H9 (cell line): Measurements from ENCODE around the gene RASA2. TPM values are rescaled to one million over a fixed set of nuclear protein-coding genes. Genes with fewer than 3 reads are reported as not detected.

Source experiments
- DNase-seq: peaks from one replicate; pipeline ENCODE4 v3.0.0-alpha.2; 2017
- H2AFZ ChIP-seq: one replicate; pipeline ENCODE4 v1.6.1; 2013; ENCODE audit warnings: mild to moderate bottlenecking, low read length, control low read depth, moderate library complexity
- H2AK5ac ChIP-seq: 2 replicates; pipeline ENCODE4 v1.6.1; 2013; ENCODE audit warnings: low read length, control low read depth, mixed read lengths; ENCODE audit not compliant: insufficient read length
- H2BK120ac ChIP-seq: one replicate; pipeline ENCODE4 v1.6.1; 2013; ENCODE audit warnings: low read depth, mild to moderate bottlenecking, low read length, control low read depth, inconsistent platforms; ENCODE audit not compliant: poor library complexity, severe bottlenecking
- H2BK12ac ChIP-seq: 2 replicates; pipeline ENCODE4 v1.6.1; 2013; ENCODE audit warnings: low read length, control low read depth, mixed read lengths, low read depth; ENCODE audit not compliant: insufficient read length
- H2BK15ac ChIP-seq: 2 replicates; pipeline ENCODE4 v1.6.1; 2013; ENCODE audit warnings: low read depth, low read length, control low read depth
- H2BK20ac ChIP-seq: one replicate; pipeline ENCODE4 v1.6.1; 2013; ENCODE audit warnings: low read depth, mild to moderate bottlenecking, low read length, control low read depth, inconsistent platforms; ENCODE audit not compliant: poor library complexity, severe bottlenecking
- H2BK5ac ChIP-seq: 2 replicates; pipeline ENCODE4 v1.6.1; 2013; ENCODE audit warnings: low read length, control low read depth, mixed read lengths; ENCODE audit not compliant: insufficient read length
- H3K14ac ChIP-seq: 2 replicates; pipeline ENCODE4 v1.6.1; 2013; ENCODE audit warnings: low read length, control low read depth; ENCODE audit not compliant: insufficient read depth
- H3K18ac ChIP-seq: 2 replicates; pipeline ENCODE4 v1.6.1; 2013; ENCODE audit warnings: low read depth, mild to moderate bottlenecking, mixed read lengths, low read length, control low read depth; ENCODE audit not compliant: insufficient read length
- H3K23ac ChIP-seq: 2 replicates; pipeline ENCODE4 v1.6.1; 2013; ENCODE audit warnings: low read length, control low read depth, mixed read lengths, low read depth; ENCODE audit not compliant: insufficient read length
- H3K23me2 ChIP-seq: 2 replicates; pipeline ENCODE4 v1.6.1; 2013; ENCODE audit warnings: low read depth, mild to moderate bottlenecking, mixed read lengths, low read length, control low read depth; ENCODE audit not compliant: insufficient read length, poor library complexity, severe bottlenecking
- H3K27ac ChIP-seq: 2 replicates; pipeline ENCODE4 v1.5.1; 2013; ENCODE audit warnings: low read length, control low read depth, mixed read lengths, low read depth; ENCODE audit not compliant: insufficient read length
- H3K27me3 ChIP-seq: 2 replicates; pipeline ENCODE4 v1.6.1; 2013; ENCODE audit warnings: low read length, control low read depth, inconsistent platforms; ENCODE audit not compliant: insufficient read depth
- H3K4ac ChIP-seq: 2 replicates; pipeline ENCODE4 v1.6.1; 2013; ENCODE audit warnings: low read depth, mild to moderate bottlenecking, control low read depth, inconsistent platforms, low read length, moderate library complexity
- H3K4me1 ChIP-seq: 2 replicates; pipeline ENCODE4 v1.6.1; 2013; ENCODE audit warnings: low read length, control low read depth, inconsistent platforms; ENCODE audit not compliant: insufficient read depth
- H3K4me2 ChIP-seq: 2 replicates; pipeline ENCODE4 v1.6.1; 2013; ENCODE audit warnings: low read length, control low read depth, mixed read lengths; ENCODE audit not compliant: insufficient read length, insufficient read depth
- H3K56ac ChIP-seq: 2 replicates; pipeline ENCODE4 v1.6.1; 2013; ENCODE audit warnings: low read depth, mild to moderate bottlenecking, mixed read lengths, low read length, control low read depth; ENCODE audit not compliant: insufficient read length
- H3K79me1 ChIP-seq: 2 replicates; pipeline ENCODE4 v1.6.1; 2013; ENCODE audit warnings: low read depth, mild to moderate bottlenecking, moderate library complexity, low read length, control low read depth, inconsistent platforms; ENCODE audit not compliant: insufficient read depth, poor library complexity, severe bottlenecking
- H3K79me2 ChIP-seq: 2 replicates; pipeline ENCODE4 v1.6.1; 2013; ENCODE audit warnings: low read length, control low read depth, inconsistent platforms; ENCODE audit not compliant: insufficient read depth
- H3K9ac ChIP-seq: 2 replicates; pipeline ENCODE4 v1.6.1; 2013; ENCODE audit warnings: low read length, control low read depth, mixed read lengths; ENCODE audit not compliant: insufficient read length; ENCODE audit errors: extremely low read depth
- H3K9me3 ChIP-seq: one replicate; pipeline ENCODE4 v1.6.1; 2013; ENCODE audit warnings: low read depth, low read length, inconsistent platforms; ENCODE audit not compliant: control insufficient read depth
- H3T11ph ChIP-seq: one replicate; pipeline ENCODE4 v1.6.1; 2013; ENCODE audit warnings: mild to moderate bottlenecking, low read length, control low read depth, inconsistent platforms
- H4K20me1 ChIP-seq: one replicate; pipeline ENCODE4 v1.6.1; 2013; ENCODE audit not compliant: control insufficient read depth, insufficient read length, insufficient read depth
- H4K5ac ChIP-seq: 2 replicates; pipeline ENCODE4 v1.6.1; 2013; ENCODE audit warnings: low read depth, mild to moderate bottlenecking, mixed read lengths, low read length, control low read depth; ENCODE audit not compliant: insufficient read length
- H4K8ac ChIP-seq: replicated peaks from 2 replicates; pipeline ENCODE4 v1.6.1; 2013; ENCODE audit warnings: low read length, control low read depth, mixed read lengths, low read depth; ENCODE audit not compliant: insufficient read length
- H4K91ac ChIP-seq: 2 replicates; pipeline ENCODE4 v1.6.1; 2013; ENCODE audit warnings: low read depth, mild to moderate bottlenecking, moderate library complexity, mixed read lengths, low read length, control low read depth; ENCODE audit not compliant: insufficient read length
- H3K27ac Mint-ChIP-seq, 3 experiments: 2 replicates in 2 of 3; 3 replicates in 1 of 3; pipeline ENCODE4 v1.8.0; 2020 to 2021; ENCODE audit warnings: mixed read lengths in 3 of 3, mild to moderate bottlenecking in 1 of 3, moderate library complexity in 1 of 3
- H3K27me3 Mint-ChIP-seq: 2 replicates; pipeline ENCODE4 v1.8.0; 2021; ENCODE audit warnings: low read depth, mild to moderate bottlenecking, moderate library complexity, mixed read lengths
- H3K36me3 Mint-ChIP-seq, 3 experiments: 2 replicates in 2 of 3; 3 replicates in 1 of 3; pipeline ENCODE4 v1.8.0; 2020 to 2021; ENCODE audit warnings: low read depth in 3 of 3, mixed read lengths in 3 of 3; ENCODE audit not compliant: insufficient read depth in 1 of 3
- H3K4me1 Mint-ChIP-seq, 2 experiments: 2 replicates each; pipeline ENCODE4 v1.8.0; 2020; ENCODE audit warnings: mixed read lengths in 2 of 2
- H3K4me3 Mint-ChIP-seq, 2 experiments: 2 replicates in 1 of 2; 3 replicates in 1 of 2; pipeline ENCODE4 v1.8.0; 2020 to 2021; ENCODE audit warnings: mild to moderate bottlenecking in 2 of 2, mixed read lengths in 2 of 2, moderate library complexity in 1 of 2
- H3K9me3 Mint-ChIP-seq, 2 experiments: 2 replicates in 1 of 2; 3 replicates in 1 of 2; pipeline ENCODE4 v1.8.0; 2020; ENCODE audit warnings: mild to moderate bottlenecking in 2 of 2, mixed read lengths in 2 of 2, moderate library complexity in 1 of 2
- WGBS: extraction: QIAGEN DNeasy Blood & Tissue Kit; methylation state at CpG from one replicate; pipeline ENCODE4 v1.1.7; 2013; ENCODE audit warnings: missing lambda C conversion rate, low lambda C conversion rate, mixed read lengths; ENCODE audit not compliant: insufficient read length; ENCODE audit errors: extremely low coverage; 5-methylcytosine and 5-hydroxymethylcytosine counted together
- total RNA-seq: library from RNA; stranded (reverse); gene quantifications from 2 replicates; pipeline ENCODE4 v1.2.1, GENCODE V29; 2021
- TF ChIP-seq, protein P1 (sequence below): fragments of 200-600 bp; sonication (generic); conservative IDR thresholded peaks from 3 replicates; pipeline ENCODE4 v1.8.0; 2021; ENCODE audit warnings: antibody characterized with exemption, mild to moderate bottlenecking

Gene RASA2
- total RNA-seq, 1 experiment from 2014 or later = 24.4 TPM

DNA sequence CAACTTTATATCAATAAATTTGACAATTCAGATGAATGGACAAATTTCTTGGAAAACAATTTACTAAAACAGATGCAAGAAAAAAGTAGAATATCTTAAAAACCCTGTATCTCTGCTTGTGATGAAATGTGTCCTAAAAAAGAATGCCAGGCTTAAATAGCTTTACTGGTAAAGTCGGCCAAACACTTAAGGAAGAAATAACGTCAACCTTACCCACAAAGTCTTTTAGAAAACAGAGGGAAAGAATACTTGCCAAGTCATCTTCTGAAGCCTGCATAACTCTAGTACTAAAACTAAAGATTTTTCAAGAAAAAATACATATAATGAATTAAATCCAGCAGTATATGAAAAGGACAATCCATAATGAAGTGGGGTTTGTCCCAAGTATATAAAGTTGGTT, 111.1 kb downstream of the RASA2 start:
- Histone ChIP-seq H3K27ac (no peak overlapping the region), H4K20me1 (no peaks in the 10 kb centered on the region), H3K56ac (no peak overlapping the region), H2BK120ac (no peak overlapping the region), H2AFZ (no peak overlapping the region), H3K18ac (no peak overlapping the region), H2AK5ac (no peak overlapping the region), H3K9ac (no peak overlapping the region), H3K4me2 (no peak overlapping the region), H2BK15ac (no peak overlapping the region), H3K79me1 (no peaks in the 10 kb centered on the region), H3K4ac (no peak overlapping the region), H3K14ac (no peak overlapping the region), H3K23ac (no peak overlapping the region), H2BK12ac (no peak overlapping the region), H4K5ac (no peak overlapping the region), H4K8ac (no peak overlapping the region), H2BK5ac (no peak overlapping the region), H3K4me1 (no peaks in the 10 kb centered on the region), H3K27me3 (no peaks in the 10 kb centered on the region), H3K79me2 (no peaks in the 10 kb centered on the region), H2BK20ac (no peak overlapping the region), H3T11ph (no peak overlapping the region), H3K9me3 (no peaks in the 10 kb centered on the region), H3K23me2 (no peaks in the 10 kb centered on the region), H4K91ac (no peak overlapping the region)
- no peak overlapping the region for H3K4me3 Mint-ChIP-seq
- DNase-seq = no peak
- no peaks in the 10 kb centered on the region; a peak in 1 of 4 replicates for H3K4me1 Mint-ChIP-seq
- WGBS = no CpG with 5 or more reads among the region's 2 CpGs
- peaks cover 30 to 38% (median 38%) of the 10 kb centered on the region in 3 experiments for H3K36me3 Mint-ChIP-seq
- peaks cover 16 to 17% of the 10 kb centered on the region in 2 experiments; a peak in 4 of 5 replicates for H3K9me3 Mint-ChIP-seq
- H3K27me3 Mint-ChIP-seq = no peaks in the 10 kb centered on the region
- TF ChIP-seq, protein P1, sequence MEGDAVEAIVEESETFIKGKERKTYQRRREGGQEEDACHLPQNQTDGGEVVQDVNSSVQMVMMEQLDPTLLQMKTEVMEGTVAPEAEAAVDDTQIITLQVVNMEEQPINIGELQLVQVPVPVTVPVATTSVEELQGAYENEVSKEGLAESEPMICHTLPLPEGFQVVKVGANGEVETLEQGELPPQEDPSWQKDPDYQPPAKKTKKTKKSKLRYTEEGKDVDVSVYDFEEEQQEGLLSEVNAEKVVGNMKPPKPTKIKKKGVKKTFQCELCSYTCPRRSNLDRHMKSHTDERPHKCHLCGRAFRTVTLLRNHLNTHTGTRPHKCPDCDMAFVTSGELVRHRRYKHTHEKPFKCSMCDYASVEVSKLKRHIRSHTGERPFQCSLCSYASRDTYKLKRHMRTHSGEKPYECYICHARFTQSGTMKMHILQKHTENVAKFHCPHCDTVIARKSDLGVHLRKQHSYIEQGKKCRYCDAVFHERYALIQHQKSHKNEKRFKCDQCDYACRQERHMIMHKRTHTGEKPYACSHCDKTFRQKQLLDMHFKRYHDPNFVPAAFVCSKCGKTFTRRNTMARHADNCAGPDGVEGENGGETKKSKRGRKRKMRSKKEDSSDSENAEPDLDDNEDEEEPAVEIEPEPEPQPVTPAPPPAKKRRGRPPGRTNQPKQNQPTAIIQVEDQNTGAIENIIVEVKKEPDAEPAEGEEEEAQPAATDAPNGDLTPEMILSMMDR = no peak
- no peak overlapping the region for H3K27ac Mint-ChIP-seq
